K562 (cell line): Measurements from ENCODE around the gene SKIDA1. TPM values are rescaled to one million over a fixed set of nuclear protein-coding genes. Genes with fewer than 3 reads are reported as not detected.
A peak's percentile ranks its signal among the peaks of the same experiment; 100 is the strongest.

Experiments
- CSDE1 ChIP-seq, 2 experiments: fragments of 450-650 bp; IDR thresholded peaks; 2 replicates each; pipeline ENCODE4 v1.6.1; 2016; ENCODE audit warnings: mild to moderate bottlenecking in 1 of 2
- CTBP1 ChIP-seq: fragments of 450-650 bp; IDR thresholded peaks from 2 replicates; pipeline ENCODE4 v1.6.1; 2016; ENCODE audit warnings: borderline replicate concordance
- ERF ChIP-seq: fragments of 450-650 bp; formaldehyde crosslinking; IDR thresholded peaks from 2 replicates; pipeline ENCODE4 v1.4.0; 2020; ENCODE audit warnings: mild to moderate bottlenecking, mixed read lengths
- HMG20A ChIP-seq: fragments of 450-650 bp; formaldehyde crosslinking; conservative IDR thresholded peaks from 2 replicates; pipeline ENCODE4 v1.4.0; 2020; ENCODE audit warnings: mild to moderate bottlenecking, mixed read lengths
- KLF10 ChIP-seq: fragments of 250-450 bp; sonication (Bioruptor Pico); IDR thresholded peaks from 2 replicates; pipeline ENCODE4 v1.6.1; 2021; ENCODE audit warnings: matching md5 sums
- MAZ ChIP-seq, 2 experiments: fragments of 450-650 bp in 1 of 2; sonication (generic) in 1 of 2; formaldehyde crosslinking; IDR thresholded peaks in 1 of 2; conservative IDR thresholded peaks in 1 of 2; 2 replicates each; pipeline versions ENCODE4 v1.4.0 to v1.5.0; 2020; ENCODE audit warnings: mild to moderate bottlenecking in 1 of 2, missing genetic modification reagents in 1 of 2
- TAL1 ChIP-seq: fragments of 450-650 bp; IDR thresholded peaks from 2 replicates; pipeline ENCODE4 v1.6.1; 2016; ENCODE audit warnings: mild to moderate bottlenecking
- ZNF184 ChIP-seq: sonication (generic); formaldehyde crosslinking; IDR thresholded peaks from 2 replicates; pipeline ENCODE4 v1.5.0; 2020; ENCODE audit warnings: missing genetic modification reagents
- ZNF445 ChIP-seq: fragments of 250-450 bp; sonication (Bioruptor Pico); IDR thresholded peaks from 2 replicates; pipeline ENCODE4 v1.4.0; 2020; ENCODE audit warnings: low read depth, mild to moderate bottlenecking, moderate library complexity
- polyA plus RNA-seq, 8 experiments: library from polyadenylated mRNA; depleted of rRNA in 4 of 8; stranded (reverse) in 5 of 8; unstranded in 3 of 8; fragments of >200 nt; fragmentation: Nextera tagmentation in 2 of 8; fragmentation: Illumina TruSeq in 1 of 8; extraction: Ambion mirVana in 2 of 8; extraction: Trizol in 1 of 8; gene quantifications; 2 replicates each; pipeline versions ENCODE4 v1.2.1 to v1.2.3, GENCODE V29; 2011 to 2014; ENCODE audit warnings: inconsistent platforms in 1 of 8, missing spikeins in 1 of 8
- total RNA-seq, 7 experiments: library from RNA; depleted of rRNA in 6 of 7; stranded (reverse); fragments of >200 nt in 6 of 7; fragmentation: Illumina TruSeq in 2 of 7; extraction: Trizol in 2 of 7; gene quantifications; 2 replicates each; pipeline versions ENCODE4 v1.2.1 to v1.2.3, GENCODE V29; 2011 to 2021; ENCODE audit warnings: low replicate concordance in 1 of 7
- TF ChIP-seq, protein P1 (sequence below): sonication (generic); formaldehyde crosslinking; IDR thresholded peaks from 2 replicates; pipeline ENCODE4 v1.8.0; 2023; ENCODE audit warnings: missing genetic modification reagents, mild to moderate bottlenecking, borderline replicate concordance

The SKIDA1 gene
- total and polyA plus RNA-seq, 9 of the 15 experiments (the other 6 are each of a cell fraction or from before 2014, with no cell fraction given), result 0.05 to 1.1 (median 0.42) TPM

GRCh38 chr10:21525367-21526187 is at the start of gene SKIDA1 (continued):
- TF ChIP-seq CSDE1 (IDR thresholded peaks at IDR 0.05) (no peak; a peak in 1 of 4 replicates), KLF10 (CRISPR knock-in tag) (no peak), TAL1 (no peak; the same call in 1 of the 2 replicates), ERF (no peak; the same call in 1 of the 2 replicates), ZNF445 (0 out of 2 replicates have a peak, but pooled peaks have one; percentile 7), CTBP1 (peak; percentile 54; the same call in 1 of the 2 replicates), ZNF184 (CRISPR knock-in tag) (no peak), HMG20A (CRISPR knock-in tag) (no peak), MAZ (CRISPR knock-in tag; conservative IDR thresholded peaks at IDR 0.05 in 1 of 2, IDR thresholded peaks at IDR 0.05 in 1 of 2) (peak; percentile 46 to 83; a peak in 3 of 4 replicates)
- TF ChIP-seq, protein P1, sequence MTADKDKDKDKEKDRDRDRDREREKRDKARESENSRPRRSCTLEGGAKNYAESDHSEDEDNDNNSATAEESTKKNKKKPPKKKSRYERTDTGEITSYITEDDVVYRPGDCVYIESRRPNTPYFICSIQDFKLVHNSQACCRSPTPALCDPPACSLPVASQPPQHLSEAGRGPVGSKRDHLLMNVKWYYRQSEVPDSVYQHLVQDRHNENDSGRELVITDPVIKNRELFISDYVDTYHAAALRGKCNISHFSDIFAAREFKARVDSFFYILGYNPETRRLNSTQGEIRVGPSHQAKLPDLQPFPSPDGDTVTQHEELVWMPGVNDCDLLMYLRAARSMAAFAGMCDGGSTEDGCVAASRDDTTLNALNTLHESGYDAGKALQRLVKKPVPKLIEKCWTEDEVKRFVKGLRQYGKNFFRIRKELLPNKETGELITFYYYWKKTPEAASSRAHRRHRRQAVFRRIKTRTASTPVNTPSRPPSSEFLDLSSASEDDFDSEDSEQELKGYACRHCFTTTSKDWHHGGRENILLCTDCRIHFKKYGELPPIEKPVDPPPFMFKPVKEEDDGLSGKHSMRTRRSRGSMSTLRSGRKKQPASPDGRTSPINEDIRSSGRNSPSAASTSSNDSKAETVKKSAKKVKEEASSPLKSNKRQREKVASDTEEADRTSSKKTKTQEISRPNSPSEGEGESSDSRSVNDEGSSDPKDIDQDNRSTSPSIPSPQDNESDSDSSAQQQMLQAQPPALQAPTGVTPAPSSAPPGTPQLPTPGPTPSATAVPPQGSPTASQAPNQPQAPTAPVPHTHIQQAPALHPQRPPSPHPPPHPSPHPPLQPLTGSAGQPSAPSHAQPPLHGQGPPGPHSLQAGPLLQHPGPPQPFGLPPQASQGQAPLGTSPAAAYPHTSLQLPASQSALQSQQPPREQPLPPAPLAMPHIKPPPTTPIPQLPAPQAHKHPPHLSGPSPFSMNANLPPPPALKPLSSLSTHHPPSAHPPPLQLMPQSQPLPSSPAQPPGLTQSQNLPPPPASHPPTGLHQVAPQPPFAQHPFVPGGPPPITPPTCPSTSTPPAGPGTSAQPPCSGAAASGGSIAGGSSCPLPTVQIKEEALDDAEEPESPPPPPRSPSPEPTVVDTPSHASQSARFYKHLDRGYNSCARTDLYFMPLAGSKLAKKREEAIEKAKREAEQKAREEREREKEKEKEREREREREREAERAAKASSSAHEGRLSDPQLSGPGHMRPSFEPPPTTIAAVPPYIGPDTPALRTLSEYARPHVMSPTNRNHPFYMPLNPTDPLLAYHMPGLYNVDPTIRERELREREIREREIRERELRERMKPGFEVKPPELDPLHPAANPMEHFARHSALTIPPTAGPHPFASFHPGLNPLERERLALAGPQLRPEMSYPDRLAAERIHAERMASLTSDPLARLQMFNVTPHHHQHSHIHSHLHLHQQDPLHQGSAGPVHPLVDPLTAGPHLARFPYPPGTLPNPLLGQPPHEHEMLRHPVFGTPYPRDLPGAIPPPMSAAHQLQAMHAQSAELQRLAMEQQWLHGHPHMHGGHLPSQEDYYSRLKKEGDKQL (CRISPR knock-in tag), result no peak
